Suprapubic skin (tissue), 4 donors: ENCODE measurements around the gene KAZN. TPM values are rescaled to one million over a fixed set of nuclear protein-coding genes. Genes with fewer than 3 reads are reported as not detected.

Source experiments
- DNase-seq, 2 donors: peaks; one replicate each; pipeline ENCODE4 v3.0.0-alpha.2; 2019; ENCODE audit warnings: low spot score in 2 of 2
- H3K27ac ChIP-seq: fragments of 200-600 bp; sonication (generic); one replicate; pipeline ENCODE4 v1.5.1; 2019
- H3K27me3 ChIP-seq: fragments of 200-600 bp; sonication (generic); one replicate; pipeline ENCODE4 v1.5.1; 2019
- H3K36me3 ChIP-seq: fragments of 200-600 bp; sonication (generic); one replicate; pipeline ENCODE4 v1.5.1; 2019
- H3K4me1 ChIP-seq: fragments of 200-600 bp; sonication (generic); one replicate; pipeline ENCODE4 v1.5.1; 2019
- H3K4me3 ChIP-seq: fragments of 200-600 bp; sonication (generic); one replicate; pipeline ENCODE4 v1.5.1; 2019; ENCODE audit warnings: mild to moderate bottlenecking
- H3K9me3 ChIP-seq: fragments of 200-600 bp; sonication (generic); one replicate; pipeline ENCODE4 v1.5.1; 2019
- EP300 ChIP-seq: sonication (generic); formaldehyde crosslinking; IDR thresholded peaks from one replicate; pipeline ENCODE4 v1.6.1; 2017; ENCODE audit warnings: antibody characterized with exemption
- POLR2A ChIP-seq, 2 donors: fragments of 450-650 bp; IDR thresholded peaks; one replicate each; pipeline ENCODE4 v1.6.1; 2017; ENCODE audit warnings: antibody characterized with exemption in 2 of 2, mild to moderate bottlenecking in 2 of 2, moderate library complexity in 2 of 2
- POLR2AphosphoS5 ChIP-seq, 3 donors: sonication (generic); formaldehyde crosslinking; IDR thresholded peaks; one replicate each; pipeline ENCODE4 v1.6.1; 2017; ENCODE audit warnings: antibody characterized with exemption in 3 of 3
- WGBS: methylation state at CpG from one replicate; pipeline ENCODE4 v1.1.5; 2018; 5-methylcytosine and 5-hydroxymethylcytosine counted together
- total RNA-seq, 4 donors: library from RNA; depleted of rRNA; stranded (reverse); fragments of >200 nt; gene quantifications; one replicate each; pipeline ENCODE4 v1.1.0, GENCODE V29; 2016
- TF ChIP-seq, protein P1 (sequence below), 2 donors: fragments of 200-600 bp in 1 of 2; fragments of 450-650 bp in 1 of 2; sonication (generic) in 1 of 2; IDR thresholded peaks; one replicate each; pipeline ENCODE4 v1.5.1; 2016 to 2019; ENCODE audit warnings: antibody characterized with exemption in 2 of 2, mild to moderate bottlenecking in 1 of 2, moderate library complexity in 1 of 2

Gene KAZN
- total RNA-seq, 4 donors from 2014 or later = 29.2 to 37.5 (median 31.7) TPM

DNA sequence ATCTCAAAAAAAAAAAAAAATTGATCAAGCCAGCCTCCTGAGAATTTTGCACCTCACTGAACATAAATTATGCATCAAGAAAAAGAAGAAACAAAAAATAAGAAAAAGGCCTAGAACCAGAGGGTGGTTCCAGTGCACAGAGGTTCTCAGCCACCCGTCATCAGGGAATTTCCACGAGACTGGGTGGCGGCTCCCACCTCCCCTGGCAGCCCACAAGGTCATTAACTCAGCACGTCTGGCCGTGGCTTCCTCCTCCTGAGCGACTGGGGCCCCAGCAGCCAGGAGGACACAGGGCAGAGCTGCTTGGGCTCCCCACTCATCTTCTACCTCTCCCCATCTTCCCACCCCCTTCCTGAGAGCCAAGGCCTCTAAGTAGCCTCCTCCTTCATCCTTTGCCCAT lies 539.3 kb downstream of the KAZN start:
- H3K27ac ChIP-seq = no peak overlapping the region
- TF ChIP-seq, protein P1, sequence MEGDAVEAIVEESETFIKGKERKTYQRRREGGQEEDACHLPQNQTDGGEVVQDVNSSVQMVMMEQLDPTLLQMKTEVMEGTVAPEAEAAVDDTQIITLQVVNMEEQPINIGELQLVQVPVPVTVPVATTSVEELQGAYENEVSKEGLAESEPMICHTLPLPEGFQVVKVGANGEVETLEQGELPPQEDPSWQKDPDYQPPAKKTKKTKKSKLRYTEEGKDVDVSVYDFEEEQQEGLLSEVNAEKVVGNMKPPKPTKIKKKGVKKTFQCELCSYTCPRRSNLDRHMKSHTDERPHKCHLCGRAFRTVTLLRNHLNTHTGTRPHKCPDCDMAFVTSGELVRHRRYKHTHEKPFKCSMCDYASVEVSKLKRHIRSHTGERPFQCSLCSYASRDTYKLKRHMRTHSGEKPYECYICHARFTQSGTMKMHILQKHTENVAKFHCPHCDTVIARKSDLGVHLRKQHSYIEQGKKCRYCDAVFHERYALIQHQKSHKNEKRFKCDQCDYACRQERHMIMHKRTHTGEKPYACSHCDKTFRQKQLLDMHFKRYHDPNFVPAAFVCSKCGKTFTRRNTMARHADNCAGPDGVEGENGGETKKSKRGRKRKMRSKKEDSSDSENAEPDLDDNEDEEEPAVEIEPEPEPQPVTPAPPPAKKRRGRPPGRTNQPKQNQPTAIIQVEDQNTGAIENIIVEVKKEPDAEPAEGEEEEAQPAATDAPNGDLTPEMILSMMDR (IDR thresholded peaks at IDR 0.05) = no peak
- TF ChIP-seq POLR2A (IDR thresholded peaks at IDR 0.05) (no peak), EP300 (no peak), POLR2AphosphoS5 (IDR thresholded peaks at IDR 0.05) (no peak)
- no peak for DNase-seq

DNA sequence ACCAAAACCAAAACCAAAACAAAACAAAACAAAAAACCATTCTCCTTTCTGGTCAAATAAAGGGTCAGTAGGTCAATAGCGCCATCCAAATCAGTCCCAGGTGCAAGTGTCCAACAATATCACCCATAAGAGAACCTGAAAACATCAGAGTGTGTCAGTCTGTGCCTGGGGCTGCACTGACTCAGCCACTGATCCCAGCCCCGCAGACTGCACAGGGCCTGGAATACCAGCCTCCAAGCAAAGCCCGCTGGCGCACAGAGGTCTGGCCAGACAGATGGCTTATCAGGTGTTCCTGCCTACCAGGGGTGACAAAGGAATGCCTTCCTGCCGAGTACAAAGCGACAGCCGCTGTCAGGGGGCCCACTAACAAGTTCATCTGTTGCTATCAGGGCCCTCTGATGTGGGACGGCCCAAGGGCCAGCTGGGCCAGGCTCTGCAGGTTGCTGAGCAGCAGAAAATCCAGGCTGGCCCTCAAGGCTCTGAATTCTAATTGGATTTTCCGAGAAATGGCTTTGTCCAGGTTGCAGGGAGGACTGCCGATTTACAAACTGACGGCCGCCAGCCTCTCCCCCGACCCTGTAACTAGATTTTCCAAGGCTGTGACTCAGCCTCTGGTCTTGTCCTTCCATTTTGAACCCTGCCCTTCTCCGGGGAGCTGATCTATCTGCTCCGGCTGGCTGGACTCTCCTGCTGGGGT lies 541.3 kb downstream of the KAZN start:
- Histone ChIP-seq H3K4me1 (no peaks in the 10 kb centered on the region), H3K27me3 (no peaks in the 10 kb centered on the region), H3K27ac (no peak overlapping the region), H3K36me3 (no peaks in the 10 kb centered on the region), H3K4me3 (no peak overlapping the region), H3K9me3 (no peaks in the 10 kb centered on the region)
- no peak for DNase-seq
- 74% methylated on average over 4 of the region's 15 CpGs for WGBS
- TF ChIP-seq EP300 (no peak), POLR2A (IDR thresholded peaks at IDR 0.05) (no peak), POLR2AphosphoS5 (IDR thresholded peaks at IDR 0.05) (no peak)
- TF ChIP-seq, protein P1 (IDR thresholded peaks at IDR 0.05) = no peak

More for the DNA sequence above, 539.3 kb downstream of the KAZN start:
- WGBS = 45% methylated on average over 6 of the region's 6 CpGs
- peaks cover 11% of the 10 kb centered on the region for H3K27me3 ChIP-seq
- no peak overlapping the region for H3K4me3 ChIP-seq
- no peaks in the 10 kb centered on the region for H3K4me1 ChIP-seq
- no peaks in the 10 kb centered on the region for H3K9me3 ChIP-seq
- no peaks in the 10 kb centered on the region for H3K36me3 ChIP-seq

DNA sequence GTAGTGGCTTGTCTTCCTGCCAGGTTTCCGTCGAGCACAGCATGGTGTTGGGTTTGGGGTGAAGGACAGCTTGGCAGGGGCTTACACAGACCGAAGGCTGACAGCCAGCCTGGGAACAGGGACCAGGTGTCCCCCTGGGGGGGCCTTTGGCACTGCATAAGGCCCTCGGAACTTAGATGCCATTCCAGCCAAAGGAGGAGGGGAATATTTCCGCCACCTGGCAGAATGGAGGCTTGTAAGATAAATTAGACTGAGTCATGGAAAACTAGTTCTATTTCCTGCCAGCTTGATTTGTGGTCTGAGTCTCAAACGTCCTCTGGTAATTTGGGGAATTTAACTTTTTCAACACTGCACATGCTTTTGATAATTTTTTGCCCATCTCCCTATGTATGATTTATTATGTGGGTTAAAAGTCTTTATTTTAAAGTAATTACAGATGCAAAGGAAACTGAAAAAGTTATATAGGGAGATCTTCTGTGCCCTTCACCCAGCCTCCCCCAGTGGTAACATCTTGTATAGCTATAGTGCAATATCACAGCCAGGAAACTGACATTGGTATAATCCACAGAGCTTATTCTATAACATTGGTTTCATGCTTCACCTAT lies 543.6 kb downstream of the KAZN start:
- H3K36me3 ChIP-seq = no peaks in the 10 kb centered on the region
- no peak for DNase-seq
- no peaks in the 10 kb centered on the region for H3K9me3 ChIP-seq
- H3K27me3 ChIP-seq = no peaks in the 10 kb centered on the region
- peaks cover 7% of the 10 kb centered on the region for H3K4me1 ChIP-seq
- no peak overlapping the region for H3K27ac ChIP-seq
- H3K4me3 ChIP-seq = no peak overlapping the region
- TF ChIP-seq POLR2AphosphoS5 (IDR thresholded peaks at IDR 0.05) (no peak), POLR2A (IDR thresholded peaks at IDR 0.05) (no peak), EP300 (no peak)
- TF ChIP-seq, protein P1 (IDR thresholded peaks at IDR 0.05) = no peak
- WGBS = 25% methylated on average over 6 of the region's 6 CpGs

DNA sequence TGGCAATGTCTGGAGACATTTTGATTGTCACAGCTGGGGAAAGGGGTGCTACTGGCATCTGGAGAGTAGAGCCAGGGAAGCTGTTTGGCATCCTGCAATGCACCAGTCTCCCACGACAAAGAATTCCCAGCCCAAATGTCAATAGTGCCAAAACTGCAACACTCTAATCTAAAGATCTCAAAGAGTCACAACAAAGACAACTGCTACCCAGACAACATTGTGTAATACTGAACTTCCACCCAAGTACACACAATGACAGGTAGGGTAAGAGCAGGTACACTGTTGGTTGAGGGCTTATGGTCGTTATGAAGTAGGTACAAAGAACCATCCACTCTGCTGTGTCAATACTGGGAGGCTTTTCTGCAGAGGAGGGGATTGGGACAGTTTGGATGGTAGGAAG lies 546.8 kb downstream of the KAZN start:
- Histone ChIP-seq H3K27ac (no peak overlapping the region), H3K9me3 (no peaks in the 10 kb centered on the region), H3K36me3 (no peaks in the 10 kb centered on the region), H3K4me1 (peaks cover 7% of the 10 kb centered on the region), H3K27me3 (no peaks in the 10 kb centered on the region), H3K4me3 (no peak overlapping the region)
- no peak for TF ChIP-seq POLR2AphosphoS5 (IDR thresholded peaks at IDR 0.05)
- DNase-seq = no peak
- WGBS = 82% methylated on average over 2 of the region's 2 CpGs

DNA sequence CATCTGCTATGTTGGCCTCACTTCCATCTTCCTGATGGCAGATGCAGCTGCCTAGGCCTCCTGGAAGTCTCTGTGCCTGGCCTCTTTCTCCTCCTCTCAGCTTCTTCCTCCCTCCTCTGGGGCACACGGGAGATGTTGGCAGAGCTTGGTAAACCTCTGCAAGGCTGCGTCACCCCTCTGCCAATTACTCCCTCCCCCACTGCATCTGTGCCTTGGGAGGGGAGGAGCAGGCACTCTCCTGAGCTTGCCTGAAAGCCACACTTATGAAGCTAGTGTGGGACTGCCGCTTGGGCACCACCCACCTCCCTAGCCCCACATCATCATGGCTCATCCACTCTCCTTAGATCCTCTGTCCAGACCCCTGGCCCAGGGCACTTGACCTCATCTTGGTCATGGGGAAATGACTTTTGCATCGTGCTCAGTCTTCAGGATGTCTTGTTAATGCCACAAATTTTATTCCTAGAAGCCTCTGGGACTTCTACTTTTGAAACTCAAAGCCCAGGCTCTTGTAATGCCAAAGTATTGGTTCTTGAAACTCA lies 547.7 kb downstream of the KAZN start:
- Histone ChIP-seq H3K4me3 (no peak overlapping the region), H3K27me3 (no peaks in the 10 kb centered on the region), H3K36me3 (no peaks in the 10 kb centered on the region), H3K9me3 (no peaks in the 10 kb centered on the region), H3K4me1 (peaks cover 7% of the 10 kb centered on the region), H3K27ac (no peak overlapping the region)
- no peak for DNase-seq
- WGBS = 48% methylated on average over 4 of the region's 4 CpGs
- TF ChIP-seq EP300 (no peak), POLR2A (IDR thresholded peaks at IDR 0.05) (no peak), POLR2AphosphoS5 (IDR thresholded peaks at IDR 0.05) (no peak)
- TF ChIP-seq, protein P1 (IDR thresholded peaks at IDR 0.05) = no peak
